ENCODE results near the gene HMSD.

HMSD gene

GRCh38 chr18:63987743-63988142 lies 38.6 kb downstream of the HMSD start:
- DNase-seq (ENCODE audit: low read depth in 1 of 2, low spot score in 1 of 2), result no peak

- DNase-seq (ENCODE audit: low read depth in 1 of 2, low spot score in 1 of 2), result no peak
Measured at GRCh38 chr18:63992751-63993150, 43.6 kb downstream of the HMSD start.

DNA sequence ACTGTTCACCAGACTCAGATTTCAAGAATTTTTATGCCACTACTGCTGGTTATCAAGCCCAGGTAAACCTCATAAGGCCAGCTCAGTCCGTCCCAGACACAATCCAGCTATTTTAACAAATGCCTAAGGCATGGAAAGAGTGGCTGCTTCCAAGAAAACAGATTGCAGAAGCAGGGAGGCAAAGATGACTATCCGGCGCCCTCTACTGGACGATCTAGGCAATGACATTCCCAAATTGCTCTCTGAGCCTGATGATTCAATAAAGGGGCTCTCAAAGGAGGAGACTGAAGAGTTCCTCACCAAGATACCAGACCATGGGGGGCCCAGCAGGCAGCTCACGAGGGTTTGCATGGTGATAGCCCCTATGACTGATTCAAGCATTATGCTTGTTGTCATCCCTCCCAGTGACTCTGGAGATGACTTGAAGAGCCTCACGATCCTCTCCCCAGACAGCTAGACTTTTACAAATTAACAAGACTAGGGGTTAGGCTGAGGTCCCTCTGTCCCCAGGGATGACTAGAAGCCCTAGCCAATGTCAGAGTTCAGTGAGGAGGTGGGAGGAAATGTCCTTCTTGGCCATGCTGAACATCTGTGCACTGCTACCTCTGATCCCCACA lies 45.8 kb downstream of the HMSD start:
- peak in 1 of 2 donors; percentile 21 for DNase-seq (ENCODE audit: low read depth in 1 of 2, low spot score in 1 of 2)

DNA sequence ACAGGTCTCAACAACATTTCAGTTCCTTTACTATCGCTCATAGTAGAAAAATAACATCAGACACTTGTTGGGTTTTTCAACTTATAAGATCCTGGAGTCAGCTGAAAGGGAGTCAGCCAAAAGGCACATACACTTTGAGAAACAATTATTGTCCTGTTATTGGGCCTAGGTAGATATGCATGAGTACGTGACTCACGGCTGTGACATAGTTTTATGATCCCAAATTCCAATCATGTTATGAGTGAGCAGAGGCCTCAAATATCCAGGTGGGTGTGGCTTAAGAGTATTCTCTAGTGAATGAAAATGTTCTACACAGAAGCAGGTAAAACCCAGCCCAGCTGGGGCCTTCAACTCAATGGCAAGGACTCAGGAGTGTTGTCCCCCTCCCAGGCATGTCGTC lies 47.9 kb downstream of the HMSD start:
- no peak for DNase-seq (ENCODE audit: low read depth in 1 of 2, low spot score in 1 of 2)

GRCh38 chr18:63997606-63998005 lies 48.5 kb downstream of the HMSD start:
- DNase-seq (ENCODE audit: low read depth in 1 of 2, low spot score in 1 of 2), result no peak

DNA sequence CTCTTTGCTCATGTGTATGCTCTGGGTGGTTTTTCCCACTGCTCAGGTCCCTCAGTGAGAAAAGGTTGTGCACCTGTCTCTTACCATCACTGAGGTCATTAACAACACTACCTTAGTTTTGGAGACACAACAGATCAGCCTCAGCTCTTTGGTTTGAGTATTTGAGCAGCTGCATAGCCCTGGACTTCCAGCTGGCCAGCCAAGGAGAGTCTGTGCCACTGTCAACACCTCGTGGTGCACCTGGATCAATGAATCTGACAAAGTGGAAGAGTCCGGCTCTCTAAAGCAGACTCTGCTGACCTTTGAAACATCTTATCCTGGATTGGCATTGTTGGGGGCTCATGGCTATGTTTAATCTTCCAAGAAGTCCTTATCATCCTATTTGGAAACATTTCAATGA lies 50.8 kb downstream of the HMSD start:
- DNase-seq (ENCODE audit: low read depth in 1 of 2, low spot score in 1 of 2), result no peak

GRCh38 chr18:64002581-64002980 lies 53.5 kb downstream of the HMSD start:
- no peak for DNase-seq (ENCODE audit: low read depth in 1 of 2, low spot score in 1 of 2)

GRCh38 chr18:64009305-64009704 lies 60.2 kb downstream of the HMSD start:
- DNase-seq (ENCODE audit: low read depth in 1 of 2, low spot score in 1 of 2), result no peak

Measured in activated CD4-positive, alpha-beta T cell treated with anti-CD3 and anti-CD28 coated beads, Interleukin-2, amount 50 U/mL, for 24 hours (primary cell).